Nephron progenitor cell (in vitro differentiated cells): ENCODE measurements around the gene HDAC9.

Experiments used
- DNase-seq: peaks from one replicate; pipeline ENCODE4 v3.0.0; 2021
- H3K27ac Mint-ChIP-seq: 2 replicates; pipeline ENCODE4 v1.8.0; 2021; ENCODE audit warnings: mild to moderate bottlenecking, moderate library complexity, mixed read lengths
- H3K27me3 Mint-ChIP-seq: 2 replicates; pipeline ENCODE4 v1.8.0; 2021; ENCODE audit warnings: mild to moderate bottlenecking, low read depth, mixed read lengths; ENCODE audit not compliant: poor library complexity
- H3K36me3 Mint-ChIP-seq: 2 replicates; pipeline ENCODE4 v1.8.0; 2021; ENCODE audit warnings: low read depth, mixed read lengths
- H3K4me1 Mint-ChIP-seq: 2 replicates; pipeline ENCODE4 v1.8.0; 2021; ENCODE audit warnings: mixed read lengths
- H3K4me3 Mint-ChIP-seq: 2 replicates; pipeline ENCODE4 v1.8.0; 2021; ENCODE audit warnings: mild to moderate bottlenecking, moderate library complexity, mixed read lengths
- H3K9me3 Mint-ChIP-seq: 2 replicates; pipeline ENCODE4 v1.8.0; 2021; ENCODE audit warnings: mild to moderate bottlenecking, moderate library complexity, mixed read lengths
- TF ChIP-seq, protein P1 (sequence below): fragments of 200-600 bp; sonication (generic); IDR thresholded peaks from 2 replicates; pipeline ENCODE4 v1.5.0; 2021; ENCODE audit warnings: antibody characterized with exemption

Gene HDAC9

DNA sequence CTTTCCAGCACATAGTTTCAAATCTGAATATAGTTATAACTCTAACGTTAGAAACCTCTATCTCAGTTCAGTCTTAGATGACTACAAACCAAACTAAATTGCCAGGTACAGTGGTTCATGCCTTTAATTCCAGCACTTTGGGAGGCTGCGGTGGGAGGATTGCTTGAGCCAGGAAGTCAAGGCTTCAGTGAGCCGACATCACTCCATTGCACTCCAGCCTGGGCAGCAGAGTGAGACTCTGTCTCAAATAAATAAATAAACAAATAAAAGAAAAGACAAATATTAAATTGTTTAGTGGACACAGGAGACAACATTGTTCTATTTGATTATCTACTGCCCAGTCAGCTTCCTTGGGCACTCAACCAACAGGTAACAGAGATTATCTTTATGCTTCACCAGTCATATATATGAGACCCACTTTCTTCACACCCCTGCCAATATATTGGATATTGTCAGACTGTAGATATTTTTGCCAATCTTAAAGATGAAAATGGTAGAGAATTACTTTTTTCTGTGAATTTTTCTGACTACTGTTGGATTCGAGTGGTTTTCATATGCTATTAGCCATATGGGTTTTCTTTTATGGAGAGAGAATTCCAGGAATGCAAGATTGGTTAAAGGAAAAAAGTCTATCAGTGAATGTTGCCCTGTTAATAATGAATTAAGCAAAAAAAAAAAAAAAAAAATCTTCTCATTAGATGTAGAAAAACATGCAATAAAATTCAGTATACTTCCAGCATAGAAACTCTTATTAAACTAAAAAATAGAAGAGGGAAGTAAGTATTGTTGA lies 16.0 kb downstream of the HDAC9 start:
- TF ChIP-seq, protein P1, sequence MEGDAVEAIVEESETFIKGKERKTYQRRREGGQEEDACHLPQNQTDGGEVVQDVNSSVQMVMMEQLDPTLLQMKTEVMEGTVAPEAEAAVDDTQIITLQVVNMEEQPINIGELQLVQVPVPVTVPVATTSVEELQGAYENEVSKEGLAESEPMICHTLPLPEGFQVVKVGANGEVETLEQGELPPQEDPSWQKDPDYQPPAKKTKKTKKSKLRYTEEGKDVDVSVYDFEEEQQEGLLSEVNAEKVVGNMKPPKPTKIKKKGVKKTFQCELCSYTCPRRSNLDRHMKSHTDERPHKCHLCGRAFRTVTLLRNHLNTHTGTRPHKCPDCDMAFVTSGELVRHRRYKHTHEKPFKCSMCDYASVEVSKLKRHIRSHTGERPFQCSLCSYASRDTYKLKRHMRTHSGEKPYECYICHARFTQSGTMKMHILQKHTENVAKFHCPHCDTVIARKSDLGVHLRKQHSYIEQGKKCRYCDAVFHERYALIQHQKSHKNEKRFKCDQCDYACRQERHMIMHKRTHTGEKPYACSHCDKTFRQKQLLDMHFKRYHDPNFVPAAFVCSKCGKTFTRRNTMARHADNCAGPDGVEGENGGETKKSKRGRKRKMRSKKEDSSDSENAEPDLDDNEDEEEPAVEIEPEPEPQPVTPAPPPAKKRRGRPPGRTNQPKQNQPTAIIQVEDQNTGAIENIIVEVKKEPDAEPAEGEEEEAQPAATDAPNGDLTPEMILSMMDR = no peak
- H3K9me3 Mint-ChIP-seq = no peaks in the 10 kb centered on the region
- H3K27ac Mint-ChIP-seq = no peak overlapping the region
- H3K27me3 Mint-ChIP-seq = peaks cover 3% of the 10 kb centered on the region
- DNase-seq = no peak
- peaks cover 5% of the 10 kb centered on the region for H3K4me1 Mint-ChIP-seq
- H3K4me3 Mint-ChIP-seq = no peak overlapping the region
- H3K36me3 Mint-ChIP-seq = no peaks in the 10 kb centered on the region

DNA sequence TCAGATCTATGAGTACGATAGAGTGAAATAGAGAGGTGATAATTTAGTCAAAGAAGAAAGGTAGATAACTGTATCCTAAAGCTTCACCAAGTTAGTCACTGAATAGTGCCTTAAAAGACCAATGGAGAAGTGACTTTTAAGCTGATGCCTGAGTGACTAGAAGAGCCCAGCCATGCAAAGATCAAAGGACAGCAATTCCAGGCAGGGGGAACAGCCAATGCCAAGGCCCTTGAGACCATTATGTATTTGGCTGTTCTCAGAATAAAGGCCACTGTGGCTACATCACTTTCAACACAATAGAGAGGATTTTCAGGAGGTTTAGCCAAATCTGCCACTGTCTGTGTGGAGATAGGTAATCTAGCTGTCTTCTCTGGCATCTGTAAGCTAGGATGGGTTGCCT lies 17.8 kb downstream of the HDAC9 start:
- TF ChIP-seq, protein P1 = no peak
- Mint-ChIP-seq H3K4me3 (no peak overlapping the region), H3K4me1 (peaks cover 5% of the 10 kb centered on the region), H3K36me3 (no peaks in the 10 kb centered on the region), H3K9me3 (no peaks in the 10 kb centered on the region), H3K27ac (no peak overlapping the region), H3K27me3 (no peaks in the 10 kb centered on the region)
- no peak for DNase-seq

DNA sequence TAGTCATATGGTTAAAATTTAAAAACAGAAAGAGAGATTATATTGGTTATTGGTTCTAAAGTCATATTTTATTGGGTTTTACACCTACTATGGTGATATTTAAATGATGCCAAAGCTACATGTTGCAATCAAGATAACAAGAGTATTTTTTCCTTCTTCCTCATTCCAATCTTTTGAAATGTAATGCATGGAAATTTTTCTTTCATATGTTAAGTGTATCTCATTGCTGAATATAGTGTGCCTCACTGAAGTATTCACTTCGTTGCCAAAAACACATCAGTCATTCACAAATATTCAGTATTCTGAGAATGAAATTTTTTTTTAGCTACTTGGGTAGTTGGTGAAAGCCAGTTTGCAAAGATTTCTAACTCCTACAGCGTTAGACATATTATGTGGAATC lies 19.5 kb downstream of the HDAC9 start:
- no peak overlapping the region for H3K4me3 Mint-ChIP-seq
- H3K27ac Mint-ChIP-seq = no peak overlapping the region
- no peaks in the 10 kb centered on the region for H3K36me3 Mint-ChIP-seq
- DNase-seq = no peak
- peaks cover 5% of the 10 kb centered on the region for H3K4me1 Mint-ChIP-seq
- no peaks in the 10 kb centered on the region for H3K9me3 Mint-ChIP-seq
- no peaks in the 10 kb centered on the region for H3K27me3 Mint-ChIP-seq
- TF ChIP-seq, protein P1 = no peak

DNA sequence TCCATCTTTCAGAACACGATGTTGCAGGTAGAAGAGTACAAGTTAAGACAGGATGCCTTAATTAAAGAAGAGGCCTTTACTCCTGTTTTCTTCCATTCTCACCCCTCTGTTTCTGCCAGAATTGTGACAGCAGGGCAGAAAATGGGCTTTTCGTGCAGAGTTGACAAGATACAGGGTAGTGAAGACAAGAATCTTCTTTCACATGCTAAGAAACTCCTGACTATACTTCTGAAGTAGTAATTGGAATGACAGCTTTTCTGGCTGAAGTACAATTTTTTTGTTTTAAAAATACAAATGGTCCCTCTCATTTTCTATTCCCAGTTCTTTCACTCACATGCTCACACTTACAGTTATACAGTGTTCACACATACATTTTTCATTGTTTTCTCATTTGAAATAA lies 22.1 kb downstream of the HDAC9 start:
- H3K4me3 Mint-ChIP-seq = no peak overlapping the region
- no peak for DNase-seq
- H3K27ac Mint-ChIP-seq = no peak overlapping the region
- TF ChIP-seq, protein P1 = no peak
- peaks cover 5% of the 10 kb centered on the region for H3K4me1 Mint-ChIP-seq
- no peaks in the 10 kb centered on the region for H3K36me3 Mint-ChIP-seq
- no peaks in the 10 kb centered on the region for H3K9me3 Mint-ChIP-seq
- H3K27me3 Mint-ChIP-seq = no peaks in the 10 kb centered on the region

DNA sequence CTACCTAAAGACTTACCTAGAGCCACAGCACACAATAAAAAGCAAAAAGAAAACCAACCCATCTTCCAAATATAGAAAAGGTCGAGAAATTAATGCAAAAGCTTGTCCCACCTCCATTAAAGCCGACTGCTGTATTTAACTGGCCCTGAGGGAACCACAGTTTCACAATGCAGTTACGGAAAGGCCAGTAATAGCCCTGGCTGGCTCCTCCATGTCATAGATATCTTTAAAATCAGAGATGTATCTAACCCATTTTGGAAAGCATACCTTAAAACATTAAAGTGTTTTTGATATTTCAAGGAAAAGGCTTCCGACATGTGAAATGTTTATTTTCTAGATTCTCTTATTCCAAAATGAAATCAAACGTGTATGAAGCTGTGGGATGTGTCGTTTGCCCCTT lies 23.0 kb downstream of the HDAC9 start:
- no peaks in the 10 kb centered on the region for H3K36me3 Mint-ChIP-seq
- no peaks in the 10 kb centered on the region for H3K27me3 Mint-ChIP-seq
- no peaks in the 10 kb centered on the region for H3K9me3 Mint-ChIP-seq
- no peak for DNase-seq
- peaks cover 5% of the 10 kb centered on the region for H3K4me1 Mint-ChIP-seq
- H3K27ac Mint-ChIP-seq = no peak overlapping the region
- TF ChIP-seq, protein P1 = no peak
- H3K4me3 Mint-ChIP-seq = no peak overlapping the region
